NCI-H524 treated with DMSO at 0.1 percent for 48 hours (cell line): ENCODE measurements around the gene UBE2Q1.
"Not testable (repeated sequence)": the region's sequence is repeated elsewhere in the genome, so short reads cannot be mapped to it uniquely, and the experiment has no call there.

Source experiments
- DNase-seq: peaks from one replicate; lab custom pipeline; 2025; lab: John Stamatoyannopoulos, UW

Gene UBE2Q1

GRCh38 chr1:154550657-154551056, 7.8 kb downstream of the UBE2Q1 start:
- no peak for DNase-seq

GRCh38 chr1:154550070-154550469, 8.4 kb downstream of the UBE2Q1 start:
- DNase-seq: no peak

GRCh38 chr1:154549202-154549770, 9.2 kb downstream of the UBE2Q1 start:
- no peak for DNase-seq

- no peak for DNase-seq
Measured at GRCh38 chr1:154548028-154548427, 10.4 kb downstream of the UBE2Q1 start.

- DNase-seq: no peak
Measured at GRCh38 chr1:154547105-154547732, 11.2 kb downstream of the UBE2Q1 start.

GRCh38 chr1:154546264-154547063, 12.0 kb downstream of the UBE2Q1 start:
- no peak for DNase-seq

GRCh38 chr1:154541231-154541630, 17.2 kb downstream of the UBE2Q1 start:
- DNase-seq: no peak

GRCh38 chr1:154539486-154540483, 18.7 kb downstream of the UBE2Q1 start:
- DNase-seq: no peak

GRCh38 chr1:154536570-154536969, 21.9 kb downstream of the UBE2Q1 start:
- no peak for DNase-seq

- DNase-seq: peak; percentile 13
Measured at GRCh38 chr1:154533952-154534844, 24.3 kb downstream of the UBE2Q1 start.

GRCh38 chr1:154531950-154532349, 26.5 kb downstream of the UBE2Q1 start:
- DNase-seq: not testable (repeated sequence)

GRCh38 chr1:154529308-154529707, 29.2 kb downstream of the UBE2Q1 start:
- DNase-seq: no peak

- DNase-seq: no peak
Measured at GRCh38 chr1:154527192-154527591, 31.3 kb downstream of the UBE2Q1 start.

- DNase-seq: no peak
Measured at GRCh38 chr1:154524881-154525280, 33.6 kb downstream of the UBE2Q1 start.

GRCh38 chr1:154521695-154522094, 36.8 kb downstream of the UBE2Q1 start:
- DNase-seq: no peak

- no peak for DNase-seq
Measured at GRCh38 chr1:154520333-154520732, 38.1 kb downstream of the UBE2Q1 start.

GRCh38 chr1:154519591-154519991, 38.9 kb downstream of the UBE2Q1 start:
- no peak for DNase-seq

GRCh38 chr1:154517661-154518060, 40.8 kb downstream of the UBE2Q1 start:
- no peak for DNase-seq

GRCh38 chr1:154514066-154514553, 44.4 kb downstream of the UBE2Q1 start:
- no peak for DNase-seq

- DNase-seq: no peak
Measured at GRCh38 chr1:154512760-154513159, 45.7 kb downstream of the UBE2Q1 start.

- DNase-seq: no peak
Measured at GRCh38 chr1:154503898-154504297, 54.6 kb downstream of the UBE2Q1 start.
